ENCODE results near the gene MEN1.
A peak's percentile ranks its signal among the peaks of the same experiment; 100 is the strongest.

The MEN1 gene

GRCh38 chr11:64770120-64770519 lies 40.2 kb downstream of the MEN1 start:
- no peak for DNase-seq (ENCODE audit: low read depth)
- H3K4me3 ChIP-seq (ENCODE audit: control insufficient read depth, low read depth, low read length) = no peak overlapping the region
- TF ChIP-seq CTCF (conservative IDR thresholded peaks at IDR 0.05; ENCODE audit: control insufficient read depth, insufficient read depth, low read depth, low read length) = no peak

GRCh38 chr11:64769283-64769682 lies 41.1 kb downstream of the MEN1 start:
- no peak for TF ChIP-seq CTCF (conservative IDR thresholded peaks at IDR 0.05; ENCODE audit: control insufficient read depth, insufficient read depth, low read depth, low read length)
- DNase-seq (ENCODE audit: low read depth) = no peak
- H3K4me3 ChIP-seq (ENCODE audit: control insufficient read depth, low read depth, low read length) = no peak overlapping the region

- no peak for TF ChIP-seq CTCF (conservative IDR thresholded peaks at IDR 0.05; ENCODE audit: control insufficient read depth, insufficient read depth, low read depth, low read length)
- no peak overlapping the region for H3K4me3 ChIP-seq (ENCODE audit: control insufficient read depth, low read depth, low read length)
These were observed 42.1 kb downstream of the MEN1 start for GRCh38 chr11:64768300-64768694.

GRCh38 chr11:64767344-64768299 lies 42.7 kb downstream of the MEN1 start:
- DNase-seq (ENCODE audit: low read depth) = peak; percentile 70
- TF ChIP-seq CTCF (conservative IDR thresholded peaks at IDR 0.05; ENCODE audit: control insufficient read depth, insufficient read depth, low read depth, low read length) = peak; percentile 65
- no peak overlapping the region for H3K4me3 ChIP-seq (ENCODE audit: control insufficient read depth, low read depth, low read length)

More at GRCh38 chr11:64768300-64768694, 42.1 kb downstream of the MEN1 start:
- DNase-seq (ENCODE audit: low read depth) = no peak

- H3K4me3 ChIP-seq (ENCODE audit: control insufficient read depth, low read depth, low read length) = no peak overlapping the region
- no peak for DNase-seq (ENCODE audit: low read depth)
- TF ChIP-seq CTCF (conservative IDR thresholded peaks at IDR 0.05; ENCODE audit: control insufficient read depth, insufficient read depth, low read depth, low read length) = no peak
These were observed 43.5 kb downstream of the MEN1 start for GRCh38 chr11:64766881-64767280.

GRCh38 chr11:64765851-64766665 lies 44.3 kb downstream of the MEN1 start:
- no peak overlapping the region for H3K4me3 ChIP-seq (ENCODE audit: control insufficient read depth, low read depth, low read length)

More at GRCh38 chr11:64765851-64766665, 44.3 kb downstream of the MEN1 start:
- TF ChIP-seq CTCF (conservative IDR thresholded peaks at IDR 0.05; ENCODE audit: control insufficient read depth, insufficient read depth, low read depth, low read length) = no peak
- no peak for DNase-seq (ENCODE audit: low read depth)
